Gastroesophageal sphincter (tissue), 4 donors: ENCODE data around the gene SLC13A4. TPM values are rescaled to one million over a fixed set of nuclear protein-coding genes. Genes with fewer than 3 reads are reported as not detected.
A peak's percentile ranks its signal among the peaks of the same experiment; 100 is the strongest.
"Not testable (repeated sequence)": the region's sequence is repeated elsewhere in the genome, so short reads cannot be mapped to it uniquely, and the experiment has no call there.

Experiments used
- ATAC-seq: fragments of 150-250 bp; one replicate; pipeline ENCODE4 v1.9.1; 2016; ENCODE audit warnings: mild to moderate bottlenecking, moderate library complexity
- H3K27ac ChIP-seq, 4 donors: fragments of 200-600 bp; sonication (generic) in 3 of 4; 1 replicate in 3 of 4; 2 replicates in 1 of 4; pipeline ENCODE4 v1.5.1; 2016 to 2019
- H3K27me3 ChIP-seq: fragments of 200-600 bp; sonication (generic); one replicate; pipeline ENCODE4 v1.5.1; 2019
- H3K36me3 ChIP-seq, 2 donors: fragments of 200-600 bp; sonication (generic); one replicate each; pipeline ENCODE4 v1.5.1; 2019; ENCODE audit warnings: control low read depth in 1 of 2
- H3K4me1 ChIP-seq, 3 donors: fragments of 200-600 bp; sonication (generic); 1 replicate in 2 of 3; 2 replicates in 1 of 3; pipeline ENCODE4 v1.5.1; 2016 to 2019; ENCODE audit warnings: control low read depth in 2 of 3
- H3K4me3 ChIP-seq, 2 donors: fragments of 200-600 bp; sonication (generic); one replicate each; pipeline ENCODE4 v1.5.1; 2019; ENCODE audit warnings: mild to moderate bottlenecking in 1 of 2, moderate library complexity in 1 of 2
- H3K9me3 ChIP-seq, 3 donors: fragments of 200-600 bp; sonication (generic); one replicate each; pipeline ENCODE4 v1.5.1; 2017 to 2019; ENCODE audit warnings: control low read depth in 2 of 3
- EP300 ChIP-seq: sonication (generic); formaldehyde crosslinking; IDR thresholded peaks from one replicate; pipeline ENCODE4 v1.6.1; 2017; ENCODE audit warnings: antibody characterized with exemption, mild to moderate bottlenecking
- POLR2A ChIP-seq, 2 donors: fragments of 450-650 bp; IDR thresholded peaks; one replicate each; pipeline ENCODE4 v1.6.1; 2017; ENCODE audit warnings: antibody characterized with exemption in 2 of 2, mild to moderate bottlenecking in 2 of 2, moderate library complexity in 1 of 2
- POLR2AphosphoS5 ChIP-seq: sonication (generic); formaldehyde crosslinking; IDR thresholded peaks from one replicate; pipeline ENCODE4 v1.6.1; 2017; ENCODE audit warnings: antibody characterized with exemption
- WGBS, 2 donors: methylation state at CpG; one replicate each; pipeline ENCODE4 v1.1.5; 2018; ENCODE audit warnings: low coverage in 1 of 2; 5-methylcytosine and 5-hydroxymethylcytosine counted together
- total RNA-seq, 4 donors: library from RNA; depleted of rRNA; stranded (reverse); fragments of >200 nt; gene quantifications; one replicate each; pipeline ENCODE4 v1.1.0, GENCODE V29; 2016
- TF ChIP-seq, protein P1 (sequence below), 4 experiments: fragments of 200-600 bp in 2 of 4; fragments of 450-650 bp in 2 of 4; sonication (generic) in 1 of 4; IDR thresholded peaks; one replicate each; pipeline ENCODE4 v1.5.1; 2017 to 2019; ENCODE audit warnings: antibody characterized with exemption in 4 of 4, mild to moderate bottlenecking in 2 of 4, moderate library complexity in 2 of 4

SLC13A4 gene
- total RNA-seq, 4 donors from 2014 or later, result 0.27 to 1.7 TPM; not detected in 2

DNA sequence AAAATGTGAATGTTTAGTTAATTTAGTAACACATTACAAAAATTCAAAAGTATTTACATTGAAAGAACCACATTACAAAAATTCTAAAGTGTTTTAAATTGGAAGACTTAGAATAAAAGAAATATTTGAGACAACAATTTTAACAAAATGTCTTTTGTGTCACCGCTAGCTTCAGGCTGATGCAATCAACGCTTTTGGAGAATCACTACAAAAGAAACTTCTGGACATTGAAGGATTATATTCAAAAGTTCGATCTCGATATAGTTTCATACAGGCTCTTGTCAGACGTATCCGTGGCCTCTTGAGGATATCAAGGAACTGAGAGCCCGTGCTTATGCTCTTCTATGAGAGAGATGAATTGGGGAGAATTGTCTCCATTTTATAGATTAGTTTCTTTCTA lies 79.8 kb downstream of the SLC13A4 start:
- Histone ChIP-seq H3K36me3 (peaks cover 0 to 73% of the 10 kb centered on the region in 2 donors), H3K27ac (no peak overlapping the region), H3K9me3 (no peaks in the 10 kb centered on the region), H3K4me3 (no peak overlapping the region), H3K4me1 (no peaks in the 10 kb centered on the region), H3K27me3 (no peaks in the 10 kb centered on the region)
- ATAC-seq, result no peak
- WGBS, 2 donors, result 69 to 85% methylated on average over 7 of the region's 7 CpGs
- TF ChIP-seq POLR2A (IDR thresholded peaks at IDR 0.05) (no peak), EP300 (no peak)
- TF ChIP-seq, protein P1, sequence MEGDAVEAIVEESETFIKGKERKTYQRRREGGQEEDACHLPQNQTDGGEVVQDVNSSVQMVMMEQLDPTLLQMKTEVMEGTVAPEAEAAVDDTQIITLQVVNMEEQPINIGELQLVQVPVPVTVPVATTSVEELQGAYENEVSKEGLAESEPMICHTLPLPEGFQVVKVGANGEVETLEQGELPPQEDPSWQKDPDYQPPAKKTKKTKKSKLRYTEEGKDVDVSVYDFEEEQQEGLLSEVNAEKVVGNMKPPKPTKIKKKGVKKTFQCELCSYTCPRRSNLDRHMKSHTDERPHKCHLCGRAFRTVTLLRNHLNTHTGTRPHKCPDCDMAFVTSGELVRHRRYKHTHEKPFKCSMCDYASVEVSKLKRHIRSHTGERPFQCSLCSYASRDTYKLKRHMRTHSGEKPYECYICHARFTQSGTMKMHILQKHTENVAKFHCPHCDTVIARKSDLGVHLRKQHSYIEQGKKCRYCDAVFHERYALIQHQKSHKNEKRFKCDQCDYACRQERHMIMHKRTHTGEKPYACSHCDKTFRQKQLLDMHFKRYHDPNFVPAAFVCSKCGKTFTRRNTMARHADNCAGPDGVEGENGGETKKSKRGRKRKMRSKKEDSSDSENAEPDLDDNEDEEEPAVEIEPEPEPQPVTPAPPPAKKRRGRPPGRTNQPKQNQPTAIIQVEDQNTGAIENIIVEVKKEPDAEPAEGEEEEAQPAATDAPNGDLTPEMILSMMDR (IDR thresholded peaks at IDR 0.05), result no peak

DNA sequence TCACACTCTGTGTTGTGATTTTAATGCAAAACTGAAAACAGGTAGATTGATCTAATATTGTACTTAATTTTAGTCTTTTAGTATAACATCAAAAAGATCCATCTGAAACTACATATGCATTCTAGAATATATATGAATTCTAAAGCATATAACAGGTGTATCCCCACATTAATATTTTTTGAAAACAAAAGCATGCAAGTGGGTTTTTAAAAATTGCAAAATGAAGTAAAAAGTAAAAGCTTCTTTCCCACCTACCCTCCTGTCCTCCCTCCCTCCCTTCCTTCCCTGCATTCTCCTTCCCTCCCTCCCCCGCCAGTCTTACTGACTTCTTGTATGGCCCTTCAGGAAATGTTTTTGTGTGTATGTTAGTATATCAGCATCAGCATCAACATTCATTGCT lies 80.2 kb downstream of the SLC13A4 start:
- Histone ChIP-seq H3K4me1 (no peaks in the 10 kb centered on the region), H3K27me3 (no peaks in the 10 kb centered on the region), H3K9me3 (no peaks in the 10 kb centered on the region), H3K27ac (no peak overlapping the region), H3K36me3 (peaks cover 0 to 78% of the 10 kb centered on the region in 2 donors), H3K4me3 (no peak overlapping the region)
- 80 to 83% methylated on average over 1 of the region's 1 CpG for WGBS, 2 donors
- no peak for TF ChIP-seq POLR2AphosphoS5
- TF ChIP-seq, protein P1 (IDR thresholded peaks at IDR 0.05), result no peak
- TF ChIP-seq EP300, result no peak
- TF ChIP-seq POLR2A (IDR thresholded peaks at IDR 0.05), result no peak
- no peak for ATAC-seq

DNA sequence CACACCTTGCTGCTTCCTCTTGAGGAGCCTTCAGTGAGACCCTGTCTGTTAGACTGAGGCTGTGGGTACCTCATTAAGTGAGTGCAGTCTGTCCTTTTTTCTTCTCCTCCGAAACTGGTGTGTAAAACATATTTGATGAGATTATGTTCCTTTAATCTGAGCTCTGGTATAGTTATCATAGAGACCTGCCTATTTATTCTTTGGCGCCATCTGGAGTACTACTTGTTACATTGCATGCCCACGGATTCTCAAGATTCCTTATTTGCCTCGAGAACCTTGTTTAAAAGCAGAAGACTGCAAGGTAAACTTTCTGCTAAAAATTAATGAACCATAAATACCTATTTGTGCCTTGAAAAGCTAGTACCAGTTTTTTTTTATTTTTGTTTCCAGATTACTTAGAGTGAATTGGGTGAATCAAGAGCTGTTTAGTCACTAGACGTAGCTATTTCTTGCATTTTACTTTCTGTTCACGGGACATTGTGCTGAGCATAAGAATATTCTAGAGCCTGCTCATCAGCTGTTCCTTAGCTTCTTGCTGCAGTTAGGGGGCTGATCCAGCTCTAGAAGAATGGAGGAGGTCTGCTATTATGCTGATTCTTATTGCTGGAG lies 82.6 kb downstream of the SLC13A4 start:
- no peaks in the 10 kb centered on the region for H3K27me3 ChIP-seq
- TF ChIP-seq, protein P1 (IDR thresholded peaks at IDR 0.05), result peak; percentile 64 to 78 (median 70)
- no peak for TF ChIP-seq POLR2AphosphoS5
- H3K4me1 ChIP-seq, result no peaks in the 10 kb centered on the region
- H3K36me3 ChIP-seq, result peaks cover 0 to 91% of the 10 kb centered on the region in 2 donors
- ATAC-seq, result peak; percentile 62
- no peaks in the 10 kb centered on the region for H3K9me3 ChIP-seq
- no peak overlapping the region for H3K4me3 ChIP-seq
- H3K27ac ChIP-seq, result peak overlapping the region in 1 of 4 donors; percentile 5
- WGBS, 2 donors, result 22 to 28% methylated on average over 6 of the region's 6 CpGs

DNA sequence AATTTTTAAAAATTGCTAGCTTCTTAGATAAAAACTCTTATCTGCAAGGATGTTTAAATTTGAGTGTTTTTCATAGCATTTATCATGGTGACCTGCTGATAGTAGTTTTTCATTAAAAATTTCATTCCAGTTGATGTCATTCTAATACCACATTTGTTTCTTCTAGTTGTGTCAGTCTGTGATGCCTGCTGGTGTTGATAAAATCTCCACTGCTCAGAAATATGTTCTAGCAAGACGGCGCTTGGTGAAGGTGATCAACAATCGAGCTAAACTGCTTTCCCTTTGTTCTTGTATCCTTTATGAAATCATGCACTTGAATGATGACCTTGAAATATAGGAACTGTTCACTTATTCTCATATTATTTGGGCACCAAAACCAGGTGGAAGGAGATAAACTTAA lies 83.3 kb downstream of the SLC13A4 start:
- no peak overlapping the region for H3K27ac ChIP-seq
- no peaks in the 10 kb centered on the region for H3K4me1 ChIP-seq
- H3K36me3 ChIP-seq, result peaks cover 0 to 95% of the 10 kb centered on the region in 2 donors
- WGBS, 2 donors, result 77 to 86% methylated on average over 3 of the region's 3 CpGs
- ATAC-seq, result no peak
- no peaks in the 10 kb centered on the region for H3K9me3 ChIP-seq
- no peak for TF ChIP-seq POLR2AphosphoS5
- no peak for TF ChIP-seq EP300
- TF ChIP-seq, protein P1 (IDR thresholded peaks at IDR 0.05), result no peak
- TF ChIP-seq POLR2A (IDR thresholded peaks at IDR 0.05), result no peak
- H3K4me3 ChIP-seq, result no peak overlapping the region
- H3K27me3 ChIP-seq, result no peaks in the 10 kb centered on the region

DNA sequence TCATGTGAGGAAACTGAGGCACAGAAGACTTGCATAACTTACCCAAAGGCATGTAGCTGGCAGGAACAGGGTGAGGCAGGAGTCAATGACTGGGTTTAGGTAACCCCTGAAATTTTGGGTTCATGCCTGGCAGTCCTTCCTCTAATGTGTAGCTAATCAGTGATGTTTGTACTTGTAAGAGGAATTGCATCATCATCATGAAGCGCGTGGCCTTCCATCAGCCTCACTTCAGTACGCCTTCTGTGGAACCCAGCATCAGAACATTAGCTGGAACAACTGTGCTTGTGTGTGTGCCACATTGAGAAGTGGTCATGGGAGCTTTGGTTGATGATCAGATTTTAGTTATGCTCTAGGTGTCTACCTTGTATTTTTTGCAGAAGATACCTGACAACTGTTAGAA lies 83.8 kb downstream of the SLC13A4 start:
- no peak overlapping the region for H3K27ac ChIP-seq
- TF ChIP-seq EP300, result no peak
- TF ChIP-seq POLR2AphosphoS5, result no peak
- TF ChIP-seq, protein P1 (IDR thresholded peaks at IDR 0.05), result no peak
- no peak for ATAC-seq
- no peak overlapping the region for H3K4me3 ChIP-seq
- H3K4me1 ChIP-seq, result no peaks in the 10 kb centered on the region
- H3K27me3 ChIP-seq, result no peaks in the 10 kb centered on the region
- peaks cover 0 to 95% of the 10 kb centered on the region in 2 donors for H3K36me3 ChIP-seq
- no peaks in the 10 kb centered on the region for H3K9me3 ChIP-seq
- 40 to 90% methylated on average over 1 to 3 of the region's 3 CpGs for WGBS, 2 donors

DNA sequence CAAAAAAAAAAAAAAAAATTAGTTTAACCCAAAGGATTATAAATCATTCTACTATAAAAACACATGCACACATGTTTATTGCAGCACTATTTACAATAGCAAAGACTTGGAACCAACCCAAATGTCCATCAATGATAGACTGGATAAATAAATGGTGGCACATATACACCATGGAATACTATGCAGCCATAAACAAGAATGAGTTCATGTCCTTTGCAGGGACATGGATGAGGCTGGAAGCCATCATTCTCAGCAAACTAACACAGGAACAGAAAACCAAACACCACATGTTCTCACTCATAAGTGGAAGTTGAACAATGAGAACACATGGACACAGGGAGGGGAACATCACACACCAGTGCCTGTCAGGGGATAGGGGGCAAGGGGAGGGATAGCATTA lies 88.3 kb downstream of the SLC13A4 start:
- H3K4me1 ChIP-seq, H3K9me3 ChIP-seq, ATAC-seq, H3K27ac ChIP-seq, H3K27me3 ChIP-seq, H3K4me3 ChIP-seq: not testable (repeated sequence)
- H3K36me3 ChIP-seq, result peaks cover 0 to 97% of the 10 kb centered on the region in 2 donors
